ENCODE data around the gene PRDM16.

Gene PRDM16

GRCh38 chr1:3068564-3069431, at the start of gene PRDM16:
PRDM16 (plus strand) TSS chr1:3069203; CDS start chr1:3069260, 57 bp downstream.
- DNase-seq, result no peak

GRCh38 chr1:3019516-3020051, 49.4 kb upstream of the PRDM16 start:
- DNase-seq, result no peak

- DNase-seq, result no peak
These were observed 48.6 kb upstream of the PRDM16 start for GRCh38 chr1:3020263-3020909.

- no peak for DNase-seq
These were observed 47.8 kb upstream of the PRDM16 start, which contains the start of gene ACTRT2 for GRCh38 chr1:3021233-3021671. ACTRT2 (plus strand) TSS chr1:3021467; CDS start chr1:3021687, 220 bp downstream.

GRCh38 chr1:3021801-3022401, 47.1 kb upstream of the PRDM16 start:
- DNase-seq, result no peak

GRCh38 chr1:3022511-3022973, 46.5 kb upstream of the PRDM16 start:
- DNase-seq, result no peak

GRCh38 chr1:3022976-3023375, 46.0 kb upstream of the PRDM16 start:
- no peak for DNase-seq

- DNase-seq, result no peak
These were observed 45.0 kb upstream of the PRDM16 start for GRCh38 chr1:3024019-3024418.

- DNase-seq, result no peak
These were observed 44.4 kb upstream of the PRDM16 start for GRCh38 chr1:3024588-3024987.

- no peak for DNase-seq
These were observed 42.9 kb upstream of the PRDM16 start for GRCh38 chr1:3026124-3026523.

GRCh38 chr1:3026581-3027391, 42.2 kb upstream of the PRDM16 start:
- DNase-seq, result no peak

GRCh38 chr1:3027611-3028371, 41.2 kb upstream of the PRDM16 start:
- no peak for DNase-seq

- DNase-seq, result no peak
These were observed 40.3 kb upstream of the PRDM16 start for GRCh38 chr1:3028531-3029282.

- no peak for DNase-seq
These were observed 39.5 kb upstream of the PRDM16 start for GRCh38 chr1:3029481-3029961.

- no peak for DNase-seq
These were observed 38.9 kb upstream of the PRDM16 start for GRCh38 chr1:3029991-3030662.

GRCh38 chr1:3030663-3031381, 38.2 kb upstream of the PRDM16 start:
- no peak for DNase-seq

- DNase-seq, result no peak
These were observed 37.4 kb upstream of the PRDM16 start for GRCh38 chr1:3031401-3032221.

- DNase-seq, result no peak
These were observed 36.5 kb upstream of the PRDM16 start for GRCh38 chr1:3032371-3033039.
